Transverse colon (tissue), 4 donors: ENCODE data around the gene PPP1R13B.

Experiments
- CTCF ChIP-seq, 5 experiments: fragments of 200-600 bp in 3 of 5; fragments of 450-650 bp in 2 of 5; sonication (generic) in 3 of 5; IDR thresholded peaks; 1 replicate in 2 of 5; 2 replicates in 3 of 5; pipeline ENCODE4 v1.5.1; 2016 to 2017; ENCODE audit warnings: antibody characterized with exemption in 5 of 5, inconsistent platforms in 3 of 5, mild to moderate bottlenecking in 2 of 5, moderate library complexity in 1 of 5
- EP300 ChIP-seq: sonication (generic); formaldehyde crosslinking; IDR thresholded peaks from one replicate; pipeline ENCODE4 v1.6.1; 2017; ENCODE audit warnings: antibody characterized with exemption, low read depth
- POLR2A ChIP-seq: fragments of 450-650 bp; IDR thresholded peaks from one replicate; pipeline ENCODE4 v1.6.1; 2016; ENCODE audit warnings: antibody characterized with exemption, mild to moderate bottlenecking, moderate library complexity
- POLR2AphosphoS5 ChIP-seq, 3 donors: sonication (generic); formaldehyde crosslinking; IDR thresholded peaks; one replicate each; pipeline ENCODE4 v1.6.1; 2016; ENCODE audit warnings: antibody characterized with exemption in 3 of 3

DNA sequence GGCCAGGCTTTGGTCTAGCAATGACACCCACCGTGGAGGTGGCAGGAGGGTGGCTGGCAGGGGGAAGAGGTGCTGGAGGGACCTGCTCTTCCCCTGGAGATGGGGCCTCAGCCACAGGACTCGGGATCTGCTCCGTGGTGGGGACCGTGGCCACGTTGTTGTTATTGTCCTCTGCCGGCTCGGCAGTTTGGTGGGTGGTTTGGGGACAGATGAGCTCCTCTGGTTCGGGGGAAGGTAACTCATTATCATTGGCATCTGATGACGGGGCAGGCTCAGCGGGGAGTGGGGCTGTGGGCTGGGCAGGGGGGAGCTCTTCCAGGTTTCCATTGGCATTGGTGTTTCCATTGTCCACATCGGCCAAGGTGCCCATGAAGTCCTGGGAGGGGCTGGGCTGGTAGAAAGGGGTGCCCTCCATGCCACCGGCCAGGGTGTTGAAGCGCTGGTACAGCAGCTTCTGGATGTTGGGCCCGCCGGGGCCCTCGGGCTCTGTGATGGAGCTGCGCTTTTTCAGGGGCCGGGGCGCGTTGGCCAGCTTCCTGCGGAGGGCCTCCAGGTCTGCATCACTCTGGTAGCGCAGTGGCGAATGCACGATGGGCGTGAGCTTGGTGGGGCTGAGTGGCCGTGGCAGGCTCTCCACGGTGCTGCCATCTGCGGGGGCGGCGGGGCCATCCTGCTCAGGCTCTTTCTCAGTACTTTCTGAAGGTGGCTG lies 107.4 kb downstream of the PPP1R13B start:
- TF ChIP-seq CTCF (IDR thresholded peaks at IDR 0.05) (no peak), POLR2AphosphoS5 (IDR thresholded peaks at IDR 0.05) (no peak), EP300 (no peak), POLR2A (no peak)
